Hypothalamus (tissue), 51 donors: ENCODE data around the gene C3orf20.

Experiments used
- DNase-seq, 51 donors: peaks; one replicate each; lab custom pipeline; 2025; lab: John Stamatoyannopoulos, UW

C3orf20 gene

GRCh38 chr3:14792691-14793121, 117.8 kb downstream of the C3orf20 start:
- DNase-seq, result no peak

- DNase-seq, result no peak
Measured at GRCh38 chr3:14793126-14793857, 118.4 kb downstream of the C3orf20 start.

DNA sequence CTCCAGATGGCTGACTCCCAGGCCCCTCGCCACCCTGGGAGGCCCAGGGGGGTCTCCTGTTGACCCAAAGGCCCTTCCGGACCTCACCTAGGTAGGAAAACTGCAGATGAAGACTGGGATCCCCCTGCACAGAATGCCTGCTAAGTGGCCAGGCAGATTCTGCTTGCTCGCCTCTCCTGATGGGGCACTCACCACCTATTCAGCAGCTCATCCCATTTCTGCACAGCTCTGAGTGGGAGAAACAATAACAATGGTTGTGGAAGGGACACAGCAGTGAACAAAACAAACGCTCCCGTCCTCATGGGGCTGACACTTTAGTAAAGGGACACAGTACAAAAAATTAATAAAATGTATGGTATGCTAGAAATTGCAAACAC, 118.9 kb downstream of the C3orf20 start:
- DNase-seq, result no peak

DNA sequence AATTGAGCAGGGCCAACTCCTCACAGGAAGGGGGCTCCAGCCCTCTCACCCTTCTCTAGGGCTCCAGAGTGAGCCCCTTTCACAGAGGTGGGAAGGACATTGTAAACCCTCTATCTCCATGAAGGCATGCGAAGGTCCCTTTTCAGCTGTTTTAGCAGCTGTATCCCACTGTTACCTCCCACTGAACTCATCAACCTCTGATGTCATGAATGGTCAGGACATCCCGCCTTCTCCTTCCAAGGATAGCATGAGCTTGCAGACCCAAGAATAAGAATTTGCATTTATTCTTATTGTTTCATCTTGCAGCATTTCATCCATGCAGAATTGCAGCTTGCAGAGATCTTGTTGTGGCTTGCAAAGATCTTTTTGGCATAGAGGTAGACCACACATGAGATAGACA, 119.5 kb downstream of the C3orf20 start:
- no peak for DNase-seq

DNA sequence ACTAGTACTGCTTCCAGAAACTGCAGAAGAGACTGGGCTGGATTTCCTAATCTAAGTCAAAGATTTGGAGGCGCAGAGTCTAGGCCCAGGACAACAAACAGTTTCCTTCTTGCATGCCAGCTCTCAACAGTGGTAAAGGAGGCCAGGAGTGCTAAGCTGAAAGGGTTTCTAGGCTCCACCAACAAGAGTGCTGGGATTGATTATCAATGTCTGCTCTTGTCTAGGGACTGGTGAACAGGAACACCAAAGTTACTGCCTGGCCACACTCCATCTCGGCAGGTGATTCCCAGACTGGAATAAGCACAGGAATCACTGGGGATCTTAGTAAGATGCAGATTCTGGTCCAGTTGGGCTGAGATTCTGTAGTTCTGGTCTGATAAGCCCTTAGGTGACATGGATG, 121.1 kb downstream of the C3orf20 start:
- DNase-seq, result no peak

DNA sequence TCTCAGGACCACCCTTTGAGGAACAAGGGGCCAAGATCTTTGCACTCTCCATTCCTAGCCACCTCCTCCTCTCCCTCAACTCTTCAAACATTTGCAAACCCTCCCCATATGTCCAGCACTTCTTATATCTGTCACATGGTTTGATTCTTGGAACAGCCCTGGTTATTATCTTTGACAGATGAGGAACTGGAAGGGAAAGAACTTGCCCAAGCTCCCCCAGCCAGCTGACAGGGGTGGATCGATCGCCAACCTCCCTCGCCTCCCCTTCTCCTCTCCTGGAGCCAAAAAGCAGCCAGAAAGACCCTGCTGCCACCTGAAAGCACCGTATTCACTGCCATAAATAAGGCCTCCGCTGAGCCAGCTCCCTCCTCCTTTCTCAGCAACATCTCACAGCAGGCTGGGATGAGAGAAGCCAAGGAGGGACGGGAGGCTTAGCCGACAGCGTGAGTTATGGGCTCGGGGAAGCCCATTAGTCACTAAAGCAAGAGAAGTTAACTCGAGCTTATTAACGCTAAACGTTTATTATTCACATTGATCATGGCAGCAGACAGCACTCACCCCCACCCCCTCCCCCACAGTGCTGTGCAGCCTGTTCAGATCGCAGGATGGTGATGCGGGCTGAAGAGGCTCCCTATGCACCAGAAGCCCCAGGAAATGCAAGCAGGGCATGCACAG, 121.6 kb downstream of the C3orf20 start:
- no peak for DNase-seq

- DNase-seq, result no peak
Measured at GRCh38 chr3:14797731-14798130, 122.8 kb downstream of the C3orf20 start.

- no peak for DNase-seq
Measured at GRCh38 chr3:14798231-14798630, 123.3 kb downstream of the C3orf20 start.

GRCh38 chr3:14799146-14799545, 124.2 kb downstream of the C3orf20 start:
- DNase-seq, result no peak

DNA sequence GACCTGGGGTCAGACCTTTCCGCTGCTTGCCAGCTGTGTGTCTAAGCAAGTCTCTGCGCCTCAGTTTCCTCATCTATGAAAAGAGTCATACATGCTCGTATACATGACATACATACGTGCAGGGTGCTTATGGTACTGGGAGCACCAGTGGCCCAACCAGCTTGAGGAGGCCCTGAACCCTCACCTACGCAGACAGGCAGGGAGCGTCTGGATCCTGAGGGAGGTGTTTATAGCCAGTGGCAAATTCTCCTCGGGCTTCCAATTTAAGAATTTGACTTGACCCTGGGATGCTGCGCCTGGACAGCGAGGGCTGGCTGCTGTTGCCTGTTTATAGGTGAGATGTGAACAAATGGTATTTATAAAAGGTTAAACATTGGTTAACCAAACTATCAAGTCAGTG, 126.1 kb downstream of the C3orf20 start:
- no peak for DNase-seq

DNA sequence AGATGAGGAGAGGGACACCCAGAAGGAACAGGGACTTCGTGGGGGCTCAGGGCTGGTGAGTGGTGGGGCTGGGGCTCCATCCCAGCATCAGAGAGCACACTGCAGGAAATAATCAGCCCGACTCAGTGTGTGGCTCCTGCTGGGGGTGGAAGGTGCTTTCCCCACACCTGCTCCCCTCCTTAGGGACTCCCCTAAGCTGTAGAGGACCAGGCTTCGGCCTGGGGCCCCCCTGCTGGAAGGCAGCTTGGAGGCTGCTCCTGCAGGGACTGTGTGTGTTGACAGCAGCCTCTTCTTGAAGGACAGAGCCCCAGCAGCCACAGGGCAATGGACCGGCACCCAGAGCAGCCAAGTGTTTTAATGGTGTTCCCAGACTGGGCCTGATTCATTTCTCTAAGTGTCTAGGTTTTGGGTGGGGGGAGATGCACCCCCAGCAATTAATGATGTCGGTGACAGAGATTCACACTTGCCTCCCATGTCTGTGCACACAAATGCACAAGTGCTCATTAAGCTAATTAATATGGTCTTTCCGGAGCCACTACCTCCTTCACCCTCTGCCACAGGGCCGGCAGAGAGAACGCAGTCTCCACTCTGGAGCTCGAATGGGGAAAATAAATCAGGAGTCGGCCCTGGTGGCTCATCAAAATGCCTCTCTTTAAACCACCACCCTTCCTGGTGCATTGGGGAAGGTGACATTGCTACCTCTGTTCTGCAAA, 126.9 kb downstream of the C3orf20 start:
- DNase-seq, result no peak

DNA sequence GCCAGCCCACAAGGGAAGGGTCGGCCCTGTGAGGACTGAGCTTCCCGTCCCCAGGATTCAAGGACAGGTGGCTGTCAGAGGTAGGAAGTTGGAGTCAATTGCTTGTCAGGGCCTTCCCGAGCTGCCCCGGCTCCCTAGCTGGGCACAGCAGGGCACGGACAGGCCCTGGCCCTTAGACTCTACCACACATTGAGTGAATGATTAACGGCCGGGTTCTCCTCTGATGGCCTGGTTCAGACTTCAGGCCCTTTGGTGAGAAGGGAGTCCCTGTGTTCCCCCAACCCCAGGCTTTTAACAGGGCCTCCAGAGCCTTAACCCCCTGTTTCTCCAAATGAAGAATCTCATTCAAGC, 127.4 kb downstream of the C3orf20 start:
- DNase-seq, result no peak

DNA sequence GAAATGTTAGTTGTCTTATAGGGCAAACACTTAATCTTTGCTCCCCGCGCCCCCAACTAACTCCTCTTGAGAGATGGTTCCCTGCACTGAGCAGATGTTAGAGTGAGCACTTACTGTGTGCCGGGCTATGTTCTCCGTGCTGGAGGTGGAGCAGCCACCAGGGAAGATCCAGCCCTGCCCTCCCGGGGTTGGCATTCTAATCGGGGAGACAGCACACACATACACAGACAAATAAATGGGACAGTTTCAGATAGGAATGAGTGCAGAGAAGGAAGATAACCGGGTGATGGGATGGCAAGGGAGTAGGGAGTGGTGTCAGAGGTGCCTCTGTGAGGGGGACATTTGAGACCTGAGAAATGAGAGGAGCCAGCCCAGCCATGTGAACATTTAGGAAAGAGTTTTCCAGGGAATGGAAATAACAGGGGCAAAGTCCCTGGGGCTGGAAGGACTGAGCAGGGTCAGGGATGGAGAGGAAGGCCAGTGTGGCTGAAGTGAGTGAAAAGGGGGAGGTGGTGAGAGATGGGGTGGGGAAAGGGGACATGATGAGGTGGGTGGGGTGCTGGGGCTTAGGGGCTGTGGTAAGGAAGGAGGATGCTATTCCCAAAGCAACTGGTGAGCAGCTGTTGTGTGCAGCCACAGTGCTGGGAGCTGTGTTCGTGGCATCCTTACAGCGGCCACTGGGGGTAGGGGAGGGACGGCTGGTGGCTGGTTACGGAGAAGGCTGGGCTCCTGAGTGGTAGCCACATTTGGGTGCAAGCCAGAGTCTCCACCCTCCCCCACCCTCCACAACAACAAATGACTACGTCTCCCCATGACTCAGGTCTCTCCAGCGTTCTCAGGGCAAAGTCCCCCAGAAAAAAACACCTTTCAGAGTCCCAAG, 128.4 kb downstream of the C3orf20 start:
- no peak for DNase-seq

- DNase-seq, result no peak
Measured at GRCh38 chr3:14803981-14804834, 129.3 kb downstream of the C3orf20 start.

GRCh38 chr3:14804835-14805780, 130.2 kb downstream of the C3orf20 start:
- DNase-seq, result no peak

GRCh38 chr3:14805961-14806537, 131.1 kb downstream of the C3orf20 start:
- no peak for DNase-seq

DNA sequence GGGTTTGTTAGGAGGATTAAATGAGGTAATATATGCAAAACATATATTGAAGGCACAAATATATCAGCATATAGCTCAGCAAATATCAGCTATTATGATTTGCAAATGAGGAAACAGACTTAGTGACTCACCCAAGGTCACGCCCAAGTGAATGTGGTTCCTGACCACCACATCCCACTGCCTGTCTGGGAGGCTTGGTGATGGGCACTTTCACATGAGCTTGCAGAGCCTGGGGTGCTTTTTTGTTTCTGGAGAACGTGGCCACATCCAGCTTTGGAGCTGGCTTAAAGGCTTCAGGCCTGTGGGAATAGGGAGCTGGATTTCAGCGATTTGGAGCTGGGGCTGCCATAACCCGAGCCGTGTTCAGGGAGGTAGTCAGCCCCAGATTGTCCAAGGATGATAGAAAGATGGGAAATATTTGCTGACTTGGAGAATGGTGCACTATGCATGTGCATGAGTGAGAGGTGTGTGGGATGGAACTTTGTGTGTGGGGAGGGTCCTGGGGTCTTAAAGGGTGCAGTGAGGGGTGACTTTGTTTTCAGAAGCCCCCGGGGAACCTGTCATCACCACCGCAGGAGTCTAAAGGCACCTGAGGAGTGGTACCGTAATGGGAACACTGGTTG, 131.8 kb downstream of the C3orf20 start:
- no peak for DNase-seq

DNA sequence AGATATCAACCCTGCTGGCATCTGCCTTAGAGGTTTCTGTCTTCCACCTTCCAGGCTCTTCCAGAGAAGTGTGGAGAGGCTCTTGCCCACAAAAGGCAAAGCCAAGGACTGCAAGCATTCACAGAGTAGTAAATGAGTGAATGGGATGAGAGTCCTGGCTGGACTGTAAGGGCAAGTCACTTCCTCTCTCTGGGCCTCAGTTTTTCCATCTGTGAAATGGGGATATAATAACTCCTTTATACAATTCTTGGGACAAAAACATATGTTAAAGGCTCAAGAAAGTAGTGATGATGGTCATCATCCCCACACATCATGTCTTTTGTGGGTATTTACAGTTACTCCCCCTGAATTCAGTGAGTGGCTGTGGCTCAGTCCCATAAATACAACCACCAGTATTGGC, 133.1 kb downstream of the C3orf20 start:
- DNase-seq, result no peak
